Measurements from ENCODE around the gene RNF130. TPM values are rescaled to one million over a fixed set of nuclear protein-coding genes. Genes with fewer than 3 reads are reported as not detected.

RNF130 gene
- total and polyA plus RNA-seq, 2 experiments from 2014 or later = 69.6 to 83.0 TPM

DNA sequence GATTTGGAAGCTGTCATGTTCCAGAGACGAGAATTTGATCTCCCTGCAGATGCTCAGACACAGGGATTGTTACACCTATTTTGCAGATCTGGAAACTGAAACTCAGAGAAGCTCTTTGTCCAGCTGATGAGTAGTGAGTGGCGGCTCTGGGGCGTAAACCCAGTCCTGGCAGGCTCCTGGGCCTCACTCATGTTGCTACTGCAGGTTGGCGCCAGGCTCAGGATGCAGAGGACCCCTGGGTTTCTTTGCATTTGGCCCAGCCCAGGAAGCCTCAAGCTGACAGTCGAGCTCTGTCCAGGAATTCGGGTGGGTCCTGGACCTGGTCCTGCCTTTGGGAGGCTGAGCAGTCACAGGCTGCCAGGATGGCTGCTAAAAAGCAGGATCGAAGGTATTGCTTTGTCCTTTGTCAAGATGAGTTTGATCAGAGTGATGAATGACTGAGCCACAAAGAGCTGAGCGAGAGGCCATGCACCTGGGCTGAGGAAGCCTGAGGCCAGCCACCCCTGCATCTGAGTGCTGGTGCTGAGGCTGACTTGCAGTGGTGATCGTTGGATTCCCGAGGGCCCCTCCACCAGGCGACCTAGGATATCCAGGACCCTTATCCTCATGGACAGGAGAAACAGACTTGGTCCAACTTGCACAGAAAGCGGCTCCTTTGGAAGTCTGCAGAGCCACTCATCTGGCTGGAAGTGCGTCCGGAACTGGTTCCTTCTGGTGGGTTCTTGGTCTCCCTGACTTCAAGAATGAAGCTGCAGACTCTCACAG, 8.3 kb upstream of the RNF130 start:
- H3K9me3 ChIP-seq (ENCODE audit: low read depth) = no peaks in the 10 kb centered on the region
- H3K4me3 ChIP-seq = no peak overlapping the region
- no peaks in the 10 kb centered on the region for H3K36me3 ChIP-seq
- H3K4me1 ChIP-seq (ENCODE audit: low read depth) = peaks cover 6% of the 10 kb centered on the region
- H3K27me3 ChIP-seq = no peaks in the 10 kb centered on the region
- no peak for DNase-seq (ENCODE audit: low read depth in 1 of 2, low spot score in 1 of 2)
- TF ChIP-seq, protein P1, sequence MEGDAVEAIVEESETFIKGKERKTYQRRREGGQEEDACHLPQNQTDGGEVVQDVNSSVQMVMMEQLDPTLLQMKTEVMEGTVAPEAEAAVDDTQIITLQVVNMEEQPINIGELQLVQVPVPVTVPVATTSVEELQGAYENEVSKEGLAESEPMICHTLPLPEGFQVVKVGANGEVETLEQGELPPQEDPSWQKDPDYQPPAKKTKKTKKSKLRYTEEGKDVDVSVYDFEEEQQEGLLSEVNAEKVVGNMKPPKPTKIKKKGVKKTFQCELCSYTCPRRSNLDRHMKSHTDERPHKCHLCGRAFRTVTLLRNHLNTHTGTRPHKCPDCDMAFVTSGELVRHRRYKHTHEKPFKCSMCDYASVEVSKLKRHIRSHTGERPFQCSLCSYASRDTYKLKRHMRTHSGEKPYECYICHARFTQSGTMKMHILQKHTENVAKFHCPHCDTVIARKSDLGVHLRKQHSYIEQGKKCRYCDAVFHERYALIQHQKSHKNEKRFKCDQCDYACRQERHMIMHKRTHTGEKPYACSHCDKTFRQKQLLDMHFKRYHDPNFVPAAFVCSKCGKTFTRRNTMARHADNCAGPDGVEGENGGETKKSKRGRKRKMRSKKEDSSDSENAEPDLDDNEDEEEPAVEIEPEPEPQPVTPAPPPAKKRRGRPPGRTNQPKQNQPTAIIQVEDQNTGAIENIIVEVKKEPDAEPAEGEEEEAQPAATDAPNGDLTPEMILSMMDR (IDR thresholded peaks at IDR 0.05; ENCODE audit: low read depth, low read length) = no peak
- no peak overlapping the region for H3K27ac ChIP-seq

DNA sequence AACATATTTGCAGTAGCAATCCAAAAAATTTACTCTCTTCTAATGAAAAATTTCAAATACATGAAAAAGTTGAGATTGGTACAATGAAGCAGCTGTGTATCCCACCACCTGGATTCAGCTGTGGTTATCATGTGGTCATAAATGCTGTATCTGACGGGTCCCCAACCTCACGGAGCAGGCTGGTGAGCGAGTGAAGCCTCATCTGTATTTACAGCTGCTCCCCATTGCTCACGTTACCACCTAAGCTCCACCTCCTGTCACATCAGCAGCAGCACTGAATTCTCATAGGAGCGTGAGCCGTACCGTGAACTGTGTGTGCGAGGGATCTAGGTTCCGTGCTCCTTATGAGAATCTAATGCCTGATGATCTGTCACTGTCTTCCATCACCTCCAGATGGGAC, 6.8 kb upstream of the RNF130 start:
- no peak for DNase-seq (ENCODE audit: low read depth in 1 of 2, low spot score in 1 of 2)
- Histone ChIP-seq H3K4me3 (no peak overlapping the region), H3K27ac (no peak overlapping the region), H3K36me3 (no peaks in the 10 kb centered on the region), H3K27me3 (no peaks in the 10 kb centered on the region), H3K4me1 (ENCODE audit: low read depth) (peaks cover 6% of the 10 kb centered on the region), H3K9me3 (ENCODE audit: low read depth) (no peaks in the 10 kb centered on the region)
- TF ChIP-seq, protein P1 (IDR thresholded peaks at IDR 0.05; ENCODE audit: low read depth, low read length) = no peak

DNA sequence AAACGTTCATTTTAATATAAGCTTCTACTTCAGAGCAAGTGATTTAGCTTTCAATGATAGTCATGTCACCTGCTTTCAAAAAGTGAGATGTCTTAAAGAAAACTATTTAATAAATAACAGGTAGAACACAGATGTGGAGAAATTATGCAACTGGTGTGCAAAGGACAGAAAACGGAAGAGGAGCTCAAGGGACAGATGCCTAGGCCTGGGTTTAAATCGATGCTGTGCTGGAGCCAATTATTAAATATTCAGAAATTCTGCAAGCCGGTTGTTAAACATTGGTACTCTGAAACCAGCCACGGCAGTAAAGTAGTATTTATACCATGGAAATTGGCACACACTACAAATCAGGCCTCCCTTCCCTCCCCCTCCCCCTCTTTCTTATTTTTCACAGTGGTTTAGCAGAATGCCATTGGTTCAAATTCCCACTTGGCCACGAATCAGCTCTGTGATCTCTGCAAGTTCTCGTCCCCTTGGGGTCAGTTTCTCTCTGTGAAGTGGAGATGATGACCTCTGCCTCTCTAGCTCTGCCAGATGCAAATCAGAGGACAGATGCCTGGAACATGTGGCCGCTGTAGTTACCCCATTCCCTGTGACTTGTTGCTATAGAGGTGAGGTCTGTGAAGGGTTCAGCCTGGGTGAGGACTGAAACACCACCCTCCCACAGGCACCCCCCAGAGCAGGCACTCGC, 6.2 kb upstream of the RNF130 start:
- H3K9me3 ChIP-seq (ENCODE audit: low read depth) = no peaks in the 10 kb centered on the region
- H3K4me1 ChIP-seq (ENCODE audit: low read depth) = no peaks in the 10 kb centered on the region
- no peak overlapping the region for H3K27ac ChIP-seq
- H3K36me3 ChIP-seq = no peaks in the 10 kb centered on the region
- H3K27me3 ChIP-seq = no peaks in the 10 kb centered on the region
- TF ChIP-seq, protein P1 (IDR thresholded peaks at IDR 0.05; ENCODE audit: low read depth, low read length) = no peak
- DNase-seq (ENCODE audit: low read depth in 1 of 2, low spot score in 1 of 2) = no peak
- H3K4me3 ChIP-seq = no peak overlapping the region

DNA sequence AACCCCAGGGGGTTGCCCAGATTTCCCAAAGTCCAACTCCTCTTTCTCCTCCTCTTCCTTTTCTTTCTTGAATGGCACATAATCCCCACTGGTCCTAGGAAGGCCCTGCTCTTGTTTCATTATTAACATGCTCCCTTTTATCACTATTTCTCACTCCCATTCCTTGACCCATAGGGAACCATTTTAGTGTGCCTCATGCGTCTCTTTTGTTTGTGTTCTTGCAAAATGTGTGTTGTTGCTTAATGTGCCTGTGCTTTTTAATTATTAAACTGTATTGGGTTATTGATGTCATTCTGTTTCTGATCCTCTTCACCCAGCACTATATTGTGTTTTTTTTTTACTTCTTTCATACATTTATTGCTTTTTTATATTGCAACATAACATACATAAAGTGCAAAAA, 4.1 kb upstream of the RNF130 start:
- TF ChIP-seq, protein P1 (IDR thresholded peaks at IDR 0.05; ENCODE audit: low read depth, low read length) = no peak
- no peak for DNase-seq (ENCODE audit: low read depth in 1 of 2, low spot score in 1 of 2)
- Histone ChIP-seq H3K27me3 (no peaks in the 10 kb centered on the region), H3K27ac (no peak overlapping the region), H3K36me3 (no peaks in the 10 kb centered on the region), H3K4me3 (no peak overlapping the region), H3K4me1 (ENCODE audit: low read depth) (no peaks in the 10 kb centered on the region), H3K9me3 (ENCODE audit: low read depth) (no peaks in the 10 kb centered on the region)

DNA sequence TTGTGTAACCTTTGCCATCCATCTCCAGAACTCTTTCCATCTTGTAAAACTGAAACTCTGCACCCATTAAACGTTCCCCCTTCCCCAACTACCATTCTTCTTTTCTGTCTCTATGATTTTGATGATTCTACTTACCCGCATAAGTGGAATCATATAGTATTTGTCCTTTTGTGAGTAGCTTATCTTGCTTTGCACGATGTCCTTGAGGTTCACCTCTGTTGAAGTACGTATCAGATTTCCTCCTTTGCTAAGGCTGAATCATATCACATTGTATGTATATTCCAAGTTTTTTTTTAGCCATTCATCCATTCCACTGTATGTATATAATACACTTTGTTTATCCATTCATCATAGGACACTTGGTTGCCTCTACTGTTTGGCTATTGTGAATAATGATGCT, 2.9 kb upstream of the RNF130 start:
- no peak overlapping the region for H3K27ac ChIP-seq
- no peaks in the 10 kb centered on the region for H3K36me3 ChIP-seq
- no peak for DNase-seq (ENCODE audit: low read depth in 1 of 2, low spot score in 1 of 2)
- H3K4me1 ChIP-seq (ENCODE audit: low read depth) = no peaks in the 10 kb centered on the region
- no peak overlapping the region for H3K4me3 ChIP-seq
- no peaks in the 10 kb centered on the region for H3K9me3 ChIP-seq (ENCODE audit: low read depth)
- TF ChIP-seq, protein P1 (IDR thresholded peaks at IDR 0.05; ENCODE audit: low read depth, low read length) = no peak
- H3K27me3 ChIP-seq = no peaks in the 10 kb centered on the region
